GM19397 (cell line): ENCODE results near the gene ALG3.

Experiments used
- ATAC-seq: cut with Tn5 transposase; IDR thresholded peaks from one replicate; pipeline ENCODE4 v1.9.1; 2021; ENCODE audit warnings: mild to moderate bottlenecking, moderate library complexity; ENCODE audit not compliant: unreplicated experiment

Gene ALG3

GRCh38 chr3:184236033-184236410 lies 12.7 kb downstream of the ALG3 start:
- ATAC-seq: no peak

GRCh38 chr3:184235381-184236032 lies 13.3 kb downstream of the ALG3 start:
- ATAC-seq: no peak

GRCh38 chr3:184234671-184235380 lies 13.9 kb downstream of the ALG3 start:
- no peak for ATAC-seq

GRCh38 chr3:184234224-184234623 lies 14.5 kb downstream of the ALG3 start:
- no peak for ATAC-seq

GRCh38 chr3:184233127-184233843 lies 15.5 kb downstream of the ALG3 start:
- ATAC-seq: no peak

- ATAC-seq: no peak
These were observed 17.1 kb downstream of the ALG3 start for GRCh38 chr3:184231671-184232070.

GRCh38 chr3:184230603-184231528 lies 17.9 kb downstream of the ALG3 start:
- ATAC-seq: no peak

GRCh38 chr3:184230081-184230602 lies 18.6 kb downstream of the ALG3 start:
- no peak for ATAC-seq

- ATAC-seq: peak; percentile 72
These were observed 19.2 kb downstream of the ALG3 start, which contains the start of gene VWA5B2 for GRCh38 chr3:184229394-184230080. TSS of gene VWA5B2 (plus strand) at chr3:184229585. CDS start at chr3:184230529, 944 bp downstream.

- ATAC-seq: no peak
These were observed 20.2 kb downstream of the ALG3 start for GRCh38 chr3:184228376-184229137.

GRCh38 chr3:184227481-184227935 lies 21.3 kb downstream of the ALG3 start:
- no peak for ATAC-seq

- no peak for ATAC-seq
These were observed 24.8 kb downstream of the ALG3 start for GRCh38 chr3:184223946-184224345.

GRCh38 chr3:184222521-184222920 lies 26.2 kb downstream of the ALG3 start:
- ATAC-seq: no peak

GRCh38 chr3:184218814-184219213 lies 29.9 kb downstream of the ALG3 start:
- ATAC-seq: no peak

GRCh38 chr3:184211718-184212117 lies 37.0 kb downstream of the ALG3 start:
- ATAC-seq: no peak

- ATAC-seq: no peak
These were observed 37.5 kb downstream of the ALG3 start for GRCh38 chr3:184211297-184211696.

GRCh38 chr3:184209146-184209923 lies 39.4 kb downstream of the ALG3 start:
- ATAC-seq: no peak

GRCh38 chr3:184203526-184203925 lies 45.2 kb downstream of the ALG3 start:
- ATAC-seq: no peak
